ENCODE measurements around the gene MAN2B2. TPM values are rescaled to one million over a fixed set of nuclear protein-coding genes. Genes with fewer than 3 reads are reported as not detected.
"Not testable (repeated sequence)": the region's sequence is repeated elsewhere in the genome, so short reads cannot be mapped to it uniquely, and the experiment has no call there.

The MAN2B2 gene
- total RNA-seq, 4 donors from 2014 or later, result 31.9 to 42.0 (median 33.0) TPM

GRCh38 chr4:6672131-6672530 is 97.1 kb downstream of the MAN2B2 start:
- intact Hi-C loops (cut with DNase I), result no loop called here
- DNase-seq (ENCODE audit: extremely low spot score), result no peak
- H3K4me3 ChIP-seq, result no peak overlapping the region

GRCh38 chr4:6672541-6673190 is 97.7 kb downstream of the MAN2B2 start:
- H3K36me3 ChIP-seq, result peaks cover 0 to 25% (median 3%) of the 10 kb centered on the region in 4 donors
- H3K9me3 ChIP-seq; H3K27me3 ChIP-seq; DNase-seq (ENCODE audit: extremely low spot score); intact Hi-C loops (cut with DNase I): not testable (repeated sequence)
- H3K27ac ChIP-seq (replicated peaks in 1 of 4), result peak overlapping the region in 1 of 4 donors; percentile 93
- WGBS, result 96% methylated on average over 13 of the region's 34 CpGs
- H3K4me1 ChIP-seq, result peaks cover 27 to 46% (median 45%) of the 10 kb centered on the region in 4 donors
- H3K4me3 ChIP-seq, result peak overlapping the region; percentile 81 to 96 (median 82)

More at GRCh38 chr4:6672131-6672530, 97.1 kb downstream of the MAN2B2 start:
- H3K9me3 ChIP-seq, result no peaks in the 10 kb centered on the region
- H3K27ac ChIP-seq (replicated peaks in 1 of 4), result no peak overlapping the region
- TF ChIP-seq EP300 (IDR thresholded peaks at IDR 0.05) (no peak), CTCF (IDR thresholded peaks at IDR 0.05) (no peak), POLR2AphosphoS5 (IDR thresholded peaks at IDR 0.05) (no peak), POLR2A (IDR thresholded peaks at IDR 0.05; ENCODE audit: low read depth) (no peak)
- peaks cover 0 to 25% (median 3%) of the 10 kb centered on the region in 4 donors for H3K36me3 ChIP-seq
- H3K27me3 ChIP-seq, result no peaks in the 10 kb centered on the region
- WGBS, result 96% methylated on average over 19 of the region's 19 CpGs
- peaks cover 24 to 41% (median 39%) of the 10 kb centered on the region in 4 donors for H3K4me1 ChIP-seq

Other genes starting within 250 kb of the MAN2B2 start
- gene PPP2R2C, start 102.6 kb upstream of the MAN2B2 start, total RNA-seq, result 1 to 10 TPM in 3 of 4 donors, under 1 TPM in 1; 0.50 to 2.7 (median 1.4) TPM
- gene MRFAP1, start 65.5 kb downstream of the MAN2B2 start, total RNA-seq, result 100 to 1,000 TPM; 155 to 331 (median 234) TPM
- under 1 TPM in 1 of 4 donors, not detected in 3; 0.99 TPM for gene S100P, start 118.7 kb downstream of the MAN2B2 start, total RNA-seq
- gene MRFAP1L1, start 134.7 kb downstream of the MAN2B2 start, total RNA-seq, result 10 to 100 TPM; 55.2 to 60.0 (median 57.0) TPM
- 10 to 100 TPM; 15.8 to 21.9 (median 17.9) TPM for gene BLOC1S4, start 141.0 kb downstream of the MAN2B2 start, total RNA-seq
- gene KIAA0232, start 207.5 kb downstream of the MAN2B2 start, total RNA-seq, result 10 to 100 TPM; 34.6 to 54.0 (median 47.8) TPM